CD4-positive, alpha-beta T cell treated with Interleukin-12 subunit alpha and Interleukin-12 subunit beta, for 1 hour (primary cell): ENCODE results near the gene PRR35.

Experiments used
- DNase-seq: peaks from one replicate; pipeline ENCODE4 v3.0.0-alpha.2; 2020

PRR35 gene

DNA sequence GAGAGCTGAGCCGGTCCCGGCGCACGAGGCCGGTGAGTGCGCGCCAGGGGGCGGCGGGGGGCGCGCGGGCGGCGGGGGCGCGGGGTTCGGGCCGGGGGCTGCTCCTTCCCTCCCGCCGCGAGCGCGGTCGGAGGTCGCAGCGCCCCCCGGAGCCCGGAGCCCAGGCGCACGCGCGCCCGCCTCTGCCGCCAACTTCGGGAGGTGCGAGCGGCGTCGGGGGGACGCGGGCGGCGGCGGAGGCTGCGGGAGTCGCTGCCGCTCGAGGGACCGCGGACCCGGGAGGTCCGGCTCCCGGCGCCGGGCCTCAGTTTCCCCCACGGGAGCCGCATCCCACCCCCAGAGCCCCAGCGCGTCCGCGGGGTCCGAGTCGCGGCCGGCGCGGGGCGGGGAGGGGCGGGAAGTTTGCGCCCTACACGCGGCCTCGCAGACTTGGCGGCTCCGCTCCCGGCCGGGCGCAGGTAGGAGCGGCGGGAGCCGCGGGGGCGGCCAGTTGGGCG is at the start of gene PRR35:
Gene PRR35, plus strand, starts transcription at position 191 of the 497 bp plus-strand sequence. CDS start 2,901 bp downstream, outside the sequence.
- DNase-seq, result no peak

DNA sequence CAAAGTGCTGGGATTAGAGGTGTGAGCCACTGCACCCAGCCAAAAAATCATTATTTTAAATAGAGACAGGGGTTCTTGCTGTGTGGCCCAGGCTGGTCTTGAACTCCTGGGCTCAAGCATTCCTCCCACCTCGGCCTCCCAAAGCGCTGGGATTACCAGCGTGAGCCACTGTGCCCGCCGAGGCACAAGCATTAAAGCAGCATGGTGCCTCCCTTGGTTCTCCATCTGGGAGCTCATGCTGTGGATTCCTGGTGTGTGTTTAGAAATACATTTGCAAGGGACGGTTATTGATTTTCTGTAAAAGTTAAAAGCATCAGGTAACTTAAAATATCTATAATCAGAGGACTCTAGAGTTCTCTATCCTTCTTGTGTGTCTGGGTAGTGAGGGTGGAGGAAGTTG is 47.4 kb upstream of the PRR35 start:
- DNase-seq, result no peak

DNA sequence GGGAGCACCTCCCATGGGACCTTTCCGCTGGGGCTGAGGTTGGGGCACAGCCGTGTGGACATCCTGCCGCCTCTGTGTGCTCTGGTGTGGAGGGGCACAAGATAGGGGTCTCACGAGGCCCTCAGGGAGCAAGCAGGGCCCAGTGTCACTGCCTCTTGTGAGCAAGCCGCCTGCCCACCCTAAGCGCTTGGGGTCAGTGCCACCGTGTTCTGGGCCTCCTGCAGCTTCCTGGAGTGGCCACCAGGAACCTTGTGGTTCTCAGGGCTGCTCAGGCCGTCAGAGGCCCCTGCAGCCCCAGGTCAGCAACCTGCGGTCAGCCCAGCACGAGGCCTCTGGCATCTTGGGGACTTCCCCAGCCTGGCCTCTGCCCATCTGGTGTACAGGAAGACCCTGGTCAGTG is 46.2 kb upstream of the PRR35 start:
- no peak for DNase-seq

GRCh38 chr16:515175-515938 is 44.8 kb upstream of the PRR35 start:
- DNase-seq, result no peak

GRCh38 chr16:515939-516226 is 44.3 kb upstream of the PRR35 start:
- no peak for DNase-seq

DNA sequence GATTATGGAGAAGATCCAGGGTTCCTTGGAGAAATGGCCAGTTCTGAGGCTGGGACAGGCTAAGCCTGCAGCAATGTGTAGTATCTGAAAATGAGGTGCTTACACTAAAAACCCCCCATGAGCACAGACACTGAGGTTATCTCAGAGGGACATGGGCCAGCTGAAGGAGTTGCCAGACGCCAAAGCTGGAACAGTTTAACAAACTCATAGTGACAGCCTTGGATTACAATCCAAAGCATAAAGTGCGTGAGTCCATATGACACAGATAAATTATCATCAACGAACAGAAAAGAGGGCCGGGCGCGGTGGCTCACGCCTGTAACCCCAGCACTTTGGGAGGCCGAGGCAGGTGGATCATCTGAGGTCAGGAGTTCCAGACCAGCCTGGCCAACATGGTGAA is 43.9 kb upstream of the PRR35 start:
- DNase-seq, result no peak

DNA sequence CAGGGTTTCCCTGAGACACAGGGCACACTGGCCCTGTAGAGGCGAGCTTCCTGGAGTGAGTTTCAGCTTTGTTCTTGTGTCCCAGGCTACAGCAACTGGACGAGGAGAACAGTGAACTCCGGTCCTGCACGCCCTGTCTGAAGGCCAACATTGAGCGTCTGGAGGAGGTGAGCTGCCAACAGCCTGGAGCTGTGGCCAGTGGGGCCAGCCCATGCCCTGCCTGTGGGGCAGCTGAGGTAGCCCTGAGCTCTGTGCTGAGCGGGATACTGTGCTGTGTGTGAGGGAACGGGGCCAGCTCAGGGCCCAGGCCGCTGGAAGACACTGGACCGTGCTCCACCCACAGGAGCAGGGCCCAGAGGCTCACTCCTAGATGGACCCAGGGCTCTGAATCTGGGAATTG is 41.3 kb upstream of the PRR35 start:
- DNase-seq, result no peak

DNA sequence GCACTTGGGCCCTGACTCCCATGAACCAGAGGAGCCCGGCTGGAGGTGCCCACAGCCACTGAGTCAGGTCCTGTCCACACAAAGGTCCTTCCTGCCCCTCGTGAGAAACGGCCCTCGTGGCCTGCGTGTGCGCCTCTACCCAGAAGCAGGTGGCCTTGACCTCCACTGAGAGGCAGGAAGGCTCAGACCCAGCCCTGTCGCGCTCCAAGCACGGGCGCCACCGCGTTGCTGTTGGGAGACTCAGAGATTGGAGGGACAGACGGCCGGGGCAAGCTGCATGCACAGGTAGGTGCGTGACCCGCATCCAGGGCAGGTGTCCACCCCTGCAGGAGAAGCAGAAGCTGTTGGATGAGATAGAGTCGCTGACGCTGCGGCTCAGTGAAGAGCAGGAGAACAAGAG is 40.8 kb upstream of the PRR35 start:
- DNase-seq, result no peak

DNA sequence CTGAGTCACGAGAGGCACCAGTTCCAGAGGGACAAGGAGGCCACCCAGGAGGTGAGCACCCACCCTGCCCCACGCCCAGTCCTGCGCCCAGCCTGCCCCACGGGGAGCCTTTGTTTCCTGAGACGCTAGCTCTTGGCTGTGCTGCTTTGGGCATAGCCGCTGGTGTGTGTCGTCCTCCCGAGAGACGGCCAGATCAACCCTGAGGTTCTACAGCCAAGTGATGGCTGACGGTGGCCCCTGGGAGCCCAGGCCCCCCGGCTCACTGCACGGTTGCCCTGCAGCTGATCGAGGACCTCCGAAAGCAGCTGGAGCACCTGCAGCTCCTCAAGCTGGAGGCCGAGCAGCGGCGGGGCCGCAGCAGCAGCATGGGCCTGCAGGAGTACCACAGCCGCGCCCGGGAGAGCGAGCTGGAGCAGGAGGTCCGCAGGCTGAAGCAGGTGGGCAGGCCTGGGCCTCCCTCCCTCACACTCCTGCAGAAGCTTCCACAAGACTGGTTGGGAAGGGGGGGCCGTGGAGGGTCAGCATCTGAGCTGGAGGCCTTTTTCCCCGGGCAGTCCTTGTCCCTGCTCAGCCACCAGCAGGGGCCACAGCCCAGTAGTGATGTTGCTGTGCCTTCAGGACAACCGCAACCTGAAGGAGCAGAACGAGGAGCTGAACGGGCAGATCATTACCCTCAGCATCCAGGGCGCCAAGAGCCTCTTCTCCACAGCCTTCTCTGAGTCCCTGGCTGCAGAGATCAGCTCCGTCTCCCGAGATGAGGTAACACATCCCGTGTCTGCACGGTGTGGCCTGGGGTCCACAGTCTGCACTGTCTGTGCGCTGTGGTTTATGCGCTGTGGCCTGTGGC is 40.1 kb upstream of the PRR35 start:
- no peak for DNase-seq

DNA sequence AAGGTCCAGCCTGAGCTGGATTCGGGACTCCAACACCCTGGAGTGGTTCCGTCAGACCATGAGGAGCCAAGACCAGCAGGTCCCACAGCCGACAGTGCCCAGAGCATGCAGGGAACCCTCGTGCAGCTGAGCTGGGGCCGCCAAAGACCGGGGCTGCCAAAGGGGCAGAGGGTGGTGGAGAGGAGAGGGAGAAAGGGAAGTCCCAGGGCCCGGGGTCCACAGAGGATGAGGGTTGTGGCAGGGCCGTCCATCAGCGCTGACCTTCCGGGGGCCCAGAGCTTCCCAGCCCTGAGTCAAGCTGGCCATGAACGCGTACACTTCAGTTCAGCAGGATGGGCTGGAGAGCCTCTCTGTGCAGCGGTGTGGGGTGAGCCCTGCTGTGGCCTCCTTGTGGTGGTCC is 39.3 kb upstream of the PRR35 start:
- no peak for DNase-seq

DNA sequence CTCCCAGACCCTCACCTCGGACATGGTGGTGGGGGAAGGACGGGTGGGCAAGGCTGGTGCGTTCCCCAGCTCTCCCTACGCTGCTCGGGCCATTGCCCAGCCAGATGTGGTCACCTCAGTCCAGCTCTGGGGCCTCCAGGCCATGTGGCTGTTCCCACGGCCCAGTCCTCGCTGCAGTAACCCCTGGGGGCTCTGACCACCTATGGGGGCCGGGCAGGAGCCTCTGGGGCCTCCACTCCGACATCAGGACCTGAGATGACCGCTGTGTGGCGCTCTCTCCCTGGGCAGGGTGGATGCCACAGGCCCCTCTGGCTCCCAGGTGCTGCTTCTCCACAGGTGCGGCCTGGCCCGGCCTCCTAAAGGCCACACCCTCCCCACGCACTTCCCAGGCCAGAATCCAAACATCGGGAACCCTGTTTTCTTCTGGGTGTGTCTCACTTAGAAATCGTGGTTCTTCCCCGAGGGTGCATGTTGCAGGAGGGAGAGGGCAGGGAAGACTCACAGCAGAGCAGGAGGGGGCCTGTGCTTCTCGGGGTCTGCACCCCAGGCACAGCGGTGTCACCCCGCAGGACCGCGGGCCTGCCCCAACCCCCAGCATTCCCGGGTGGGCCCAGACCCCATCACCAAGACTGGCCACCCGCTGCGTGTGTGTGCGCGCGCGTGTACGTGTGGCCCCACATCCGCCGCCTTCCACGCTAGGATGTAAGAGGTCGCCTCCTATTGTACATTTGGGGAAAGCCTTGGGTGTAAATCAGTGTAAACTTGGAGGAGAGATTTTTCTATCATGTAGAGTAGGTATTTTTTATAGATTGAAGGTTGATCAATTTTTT is 38.6 kb upstream of the PRR35 start:
- no peak for DNase-seq

DNA sequence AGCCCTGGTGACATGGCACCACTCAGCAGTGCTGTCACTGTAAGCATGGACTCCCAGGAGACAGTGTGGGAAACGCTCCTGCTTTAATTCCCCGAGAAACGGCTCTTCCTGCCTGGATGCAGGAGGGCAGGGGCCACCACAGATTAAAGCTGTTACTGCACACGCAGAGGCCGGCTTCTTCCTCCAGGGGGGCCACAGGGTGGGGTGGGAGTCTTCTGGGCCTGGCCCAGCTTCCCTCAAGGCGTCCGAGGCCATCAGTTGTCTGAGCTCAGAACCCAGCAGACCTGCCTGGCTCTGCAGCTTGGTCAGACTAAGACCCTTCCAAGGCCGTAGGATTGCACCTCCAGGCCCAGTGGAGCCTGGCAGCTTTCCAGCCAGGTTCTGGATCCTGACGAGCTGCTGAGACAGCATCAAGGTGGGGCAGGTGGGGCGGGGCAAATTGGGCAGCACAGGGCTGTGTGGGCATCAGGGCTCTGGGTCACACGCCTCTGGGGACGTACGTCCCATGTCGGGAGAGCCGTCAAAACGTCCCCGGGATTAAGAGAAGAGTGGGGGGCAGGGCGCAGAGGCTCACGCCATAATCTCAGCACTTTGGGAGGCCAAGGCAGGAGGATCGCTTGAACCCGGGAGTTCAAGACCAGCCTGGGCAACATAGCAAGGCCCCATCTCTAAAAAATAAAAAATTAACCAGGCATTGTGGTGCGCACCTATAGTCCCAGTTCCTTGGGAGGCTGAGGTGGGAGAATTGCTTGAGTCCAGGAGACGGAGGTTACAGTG is 37.7 kb upstream of the PRR35 start:
- no peak for DNase-seq

- DNase-seq, result no peak
These were observed 37.0 kb upstream of the PRR35 start for GRCh38 chr16:523097-523741.

GRCh38 chr16:524274-525040 is 35.7 kb upstream of the PRR35 start:
- no peak for DNase-seq

GRCh38 chr16:525123-525519 is 35.1 kb upstream of the PRR35 start:
- no peak for DNase-seq

- DNase-seq, result peak; percentile 38
These were observed 34.5 kb upstream of the PRR35 start for GRCh38 chr16:525520-526180.

DNA sequence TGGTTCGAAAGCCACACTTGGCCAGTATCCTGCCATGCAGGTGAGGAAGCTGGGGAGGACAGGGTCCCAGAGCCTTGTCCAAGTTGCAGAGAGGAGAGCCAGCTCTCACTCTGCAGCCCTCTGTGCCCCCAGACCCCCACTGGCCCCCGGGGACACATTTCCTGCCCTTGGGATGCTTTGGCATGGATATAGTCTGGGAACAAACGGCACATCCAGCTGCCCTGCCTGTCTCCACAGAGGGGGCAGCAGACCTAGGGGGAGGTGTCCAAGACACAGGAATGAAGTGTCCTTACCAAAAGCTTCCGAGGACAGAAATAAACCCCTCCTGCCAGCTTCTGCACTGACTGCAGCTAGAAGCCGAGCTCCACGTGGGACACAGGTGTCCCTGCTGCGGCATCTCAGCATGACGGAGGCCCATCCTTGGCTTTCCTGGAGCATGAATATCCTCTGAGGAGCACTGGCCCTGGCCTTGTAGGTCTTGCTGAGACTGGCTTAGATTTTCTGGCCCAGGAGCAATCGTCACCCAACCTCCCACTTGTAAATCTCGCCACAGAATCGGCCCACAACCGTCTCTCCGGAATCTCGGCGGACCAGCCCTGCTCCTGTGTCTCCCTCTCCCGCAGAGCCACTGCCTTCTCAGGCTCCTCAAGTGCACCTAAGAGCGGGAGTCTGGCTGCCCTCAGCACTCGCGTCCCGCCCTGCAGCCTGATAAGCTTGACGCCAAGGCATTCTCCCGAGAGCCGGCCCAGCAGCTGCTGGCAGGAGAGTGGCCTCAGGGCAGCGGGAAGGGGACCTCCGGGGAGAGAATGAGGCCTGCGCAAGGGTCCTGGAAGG is 33.8 kb upstream of the PRR35 start:
- no peak for DNase-seq

- DNase-seq, result peak; percentile 88
These were observed 32.9 kb upstream of the PRR35 start, which contains the start of gene CAPN15 for GRCh38 chr16:527015-527903. TSS of gene CAPN15 (plus strand) at chr16:527712. CDS start at chr16:546839, 19,127 bp downstream.
